Ramos (cell line): Measurements from ENCODE around the gene ZMAT3.
"Not testable (repeated sequence)": the region's sequence is repeated elsewhere in the genome, so short reads cannot be mapped to it uniquely, and the experiment has no call there.

ENCODE experiments used
- in situ Hi-C: fragments of 300-500 bp; cut with MboI; formaldehyde crosslinking; loops from one replicate; pipeline ENCODE4 v1.14.3; 2022; ENCODE audit warnings: low sequenced_read_pairs; ENCODE audit not compliant: unreplicated experiment

Gene ZMAT3

DNA sequence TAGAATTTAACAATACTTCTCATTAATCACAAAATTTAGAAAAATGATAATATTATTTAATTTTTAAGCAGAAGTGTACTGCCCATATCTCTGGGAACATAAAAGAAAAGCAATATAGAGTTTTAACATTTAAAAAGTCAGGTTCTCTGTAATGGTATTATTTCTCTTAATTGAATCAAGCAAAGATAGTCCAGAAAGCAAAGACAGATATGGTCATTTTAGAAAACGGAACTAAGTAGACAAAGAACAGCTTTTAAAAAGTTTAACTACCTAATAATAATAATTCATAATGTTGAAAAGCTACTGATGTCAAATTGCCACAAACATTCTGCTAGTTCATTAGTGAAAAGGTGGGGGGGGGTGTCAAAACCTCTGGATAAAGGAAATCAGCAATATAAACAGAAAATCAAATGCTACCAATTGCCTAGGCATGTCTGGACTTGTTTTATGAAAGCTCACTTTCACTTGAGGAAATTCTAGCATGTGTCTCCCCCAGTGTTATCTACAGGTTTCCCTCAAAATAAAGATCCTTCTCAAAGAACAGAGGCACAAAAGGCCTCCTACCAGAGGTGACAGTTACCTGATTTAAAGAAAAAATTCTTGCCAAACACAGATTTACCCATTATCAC lies 1.7 kb downstream of the ZMAT3 start:
- in situ Hi-C loops = no loop called here

DNA sequence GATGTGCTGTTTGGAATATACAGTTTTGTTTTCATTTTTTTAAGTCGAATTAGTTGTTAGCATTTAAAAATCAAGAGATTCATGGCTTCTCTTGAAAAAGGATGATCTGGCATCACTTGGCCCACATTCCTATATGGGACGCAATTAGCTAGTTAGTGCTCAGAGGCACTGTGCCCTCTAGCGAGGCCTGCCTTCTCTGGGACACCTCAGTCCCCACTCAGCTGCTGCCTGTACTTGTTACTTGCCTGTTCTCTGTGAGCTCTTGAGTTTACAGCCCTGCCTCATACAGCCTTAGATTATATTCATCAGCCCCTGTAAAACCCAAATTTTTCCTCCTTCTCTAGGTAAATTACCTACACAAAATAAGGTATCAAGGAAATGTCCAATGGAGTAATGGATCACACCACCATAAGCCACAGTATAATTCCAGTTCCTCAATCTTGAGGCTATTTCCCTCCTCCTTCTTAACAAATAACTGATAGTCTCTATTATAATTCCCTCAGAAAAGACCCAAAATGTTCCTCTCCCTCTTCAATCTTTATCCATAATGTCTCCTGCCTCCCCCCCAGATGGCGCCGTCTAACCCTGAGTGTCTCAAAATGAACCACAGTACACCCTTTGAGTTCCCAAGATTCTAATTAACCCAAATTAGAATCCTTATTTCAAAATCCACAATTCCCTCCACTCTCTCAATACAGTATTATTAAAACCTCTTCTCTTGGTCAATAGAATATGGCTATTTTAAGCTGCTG lies 2.7 kb downstream of the ZMAT3 start:
- in situ Hi-C loops = no loop called here

DNA sequence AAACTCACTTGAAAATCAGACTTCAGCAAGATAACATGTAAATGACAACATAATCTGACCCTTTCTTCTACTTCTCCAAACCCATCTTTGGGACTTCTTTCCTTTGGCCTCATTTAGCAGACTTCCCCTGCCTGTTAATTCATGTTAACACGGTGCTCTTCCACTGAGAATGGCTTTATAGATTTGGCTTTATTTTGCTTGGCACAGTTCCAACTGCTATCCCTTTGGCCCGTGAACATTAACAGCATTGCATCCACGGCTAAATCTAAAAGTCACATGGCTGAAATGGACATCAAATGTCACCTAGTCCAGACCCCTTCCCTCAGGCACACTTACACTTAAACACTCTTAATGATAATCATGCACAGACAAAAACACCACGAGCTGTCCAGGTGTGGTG lies 3.8 kb downstream of the ZMAT3 start:
- in situ Hi-C loops = no loop called here

DNA sequence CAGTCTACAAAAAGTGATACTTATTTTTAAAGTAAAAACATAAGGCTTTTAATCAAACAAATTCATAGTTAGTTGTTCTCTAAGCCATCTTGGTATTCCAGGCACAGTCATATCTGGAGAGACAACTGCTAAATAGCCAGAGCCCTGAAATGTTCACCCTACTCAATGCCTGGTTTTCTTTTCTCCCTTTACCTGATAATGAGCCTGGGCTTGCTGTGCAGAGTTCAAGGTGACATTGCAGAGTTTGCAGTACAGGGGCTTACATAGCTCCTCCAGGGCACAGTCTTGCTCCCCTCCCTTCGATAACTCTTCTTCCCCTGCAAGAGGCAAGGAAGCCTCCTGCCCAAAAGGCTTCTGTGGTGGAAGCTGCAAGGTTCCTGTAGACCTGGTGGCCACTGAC lies 4.3 kb downstream of the ZMAT3 start:
- in situ Hi-C loops = no loop called here

DNA sequence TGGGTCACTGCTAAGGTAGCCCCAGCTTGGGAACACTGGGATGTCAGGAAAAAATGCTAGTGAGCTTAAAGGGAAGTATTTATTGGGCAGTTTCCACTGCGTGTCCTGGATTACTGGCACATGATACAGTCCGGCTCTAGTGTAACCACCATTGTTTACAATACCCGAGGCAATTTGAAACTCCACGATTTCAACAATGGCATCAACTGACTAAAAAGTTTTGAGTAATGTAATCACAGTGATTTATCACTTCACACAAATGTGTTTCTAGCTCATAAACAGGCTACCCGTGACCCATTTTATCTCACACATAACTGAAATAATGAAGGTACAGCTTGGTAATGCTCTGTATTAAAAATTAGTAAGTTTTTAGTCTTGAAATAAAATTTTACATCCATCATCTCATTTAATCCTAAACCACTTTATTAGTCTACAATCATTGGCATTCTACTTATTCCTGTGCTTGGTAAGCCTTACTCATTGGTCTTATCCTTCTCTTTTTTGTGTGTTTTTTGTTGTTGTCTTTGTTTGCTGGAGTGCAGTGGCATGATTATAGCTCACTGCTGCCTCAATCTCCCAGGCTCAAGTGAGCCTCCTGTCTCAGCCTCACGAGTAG lies 7.6 kb downstream of the ZMAT3 start:
- in situ Hi-C loops = no loop called here

DNA sequence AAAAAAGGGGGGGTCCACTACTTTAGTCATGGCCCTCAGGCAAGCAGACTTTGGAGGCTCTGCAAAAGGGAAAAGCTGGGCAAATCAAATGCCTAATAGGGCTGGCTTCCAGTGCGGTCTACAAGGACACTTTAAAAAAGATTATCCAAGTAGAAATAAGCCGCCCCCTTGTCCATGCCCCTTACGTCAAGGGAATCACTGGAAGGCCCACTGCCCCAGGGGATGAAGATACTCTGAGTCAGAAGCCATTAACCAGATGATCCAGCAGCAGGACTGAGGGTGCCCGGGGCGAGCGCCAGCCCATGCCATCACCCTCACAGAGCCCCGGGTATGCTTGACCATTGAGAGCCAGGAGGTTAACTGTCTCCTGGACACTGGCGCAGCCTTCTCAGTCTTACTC lies 15.3 kb downstream of the ZMAT3 start:
- in situ Hi-C loops = no loop called here

DNA sequence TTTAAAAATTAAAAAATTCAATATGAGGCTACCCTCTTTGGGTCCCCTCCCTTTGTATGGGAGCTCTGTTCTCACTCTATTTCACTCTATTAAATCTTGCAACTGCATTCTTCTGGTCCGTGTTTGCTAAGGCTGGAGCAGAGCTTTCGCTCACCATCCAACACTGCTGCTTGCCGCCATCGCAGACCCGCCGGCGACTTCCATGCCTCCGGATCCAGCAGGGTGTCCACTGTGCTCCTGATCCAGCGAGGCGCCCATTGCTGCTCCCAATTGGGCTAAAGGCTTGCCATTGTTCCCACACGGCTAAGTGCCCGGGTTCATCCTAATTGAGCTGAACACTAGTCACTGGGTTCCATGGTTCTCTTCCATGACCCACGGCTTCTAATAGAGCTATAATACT lies 17.0 kb downstream of the ZMAT3 start:
- in situ Hi-C loops = not testable (repeated sequence)

DNA sequence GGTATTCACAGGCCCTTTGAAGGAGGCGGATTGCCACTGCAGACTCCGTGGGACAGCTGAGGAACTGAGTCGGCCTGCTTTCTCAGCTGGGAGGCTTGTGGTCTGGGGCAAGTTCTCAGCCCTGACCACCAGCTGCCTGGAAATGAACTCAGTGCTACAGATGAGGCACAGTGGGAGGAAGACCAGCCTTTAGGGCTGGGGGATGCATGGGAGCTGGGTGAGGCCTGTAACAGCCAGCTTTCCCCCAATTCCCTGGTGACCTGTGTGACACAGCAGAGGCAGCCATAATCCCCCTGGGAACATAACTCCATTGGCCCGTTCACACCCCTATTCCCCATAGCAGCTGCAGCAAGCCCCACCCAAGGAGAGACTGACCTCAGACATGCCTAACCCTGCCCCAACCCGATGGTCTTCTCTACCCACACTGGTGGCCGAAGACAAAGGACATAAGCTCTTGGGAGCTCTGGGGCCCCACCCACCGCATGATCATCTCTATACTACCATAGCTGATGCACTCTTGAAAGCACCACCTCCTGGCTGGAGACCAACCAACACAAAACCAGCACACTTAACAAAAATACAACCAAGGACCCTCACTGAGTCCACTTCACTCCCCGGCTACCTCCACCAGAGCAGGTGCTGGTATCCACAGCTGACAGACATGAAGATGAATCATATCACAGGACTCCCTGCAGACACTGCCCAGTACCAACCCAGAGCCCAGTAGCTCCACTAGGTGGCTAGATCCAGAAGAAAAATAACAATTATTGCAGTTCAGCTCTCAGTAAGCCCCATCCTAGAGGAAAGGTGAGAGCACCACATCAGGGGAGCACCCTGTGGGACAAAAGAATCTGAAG lies 24.9 kb downstream of the ZMAT3 start:
- in situ Hi-C loops = no loop called here

DNA sequence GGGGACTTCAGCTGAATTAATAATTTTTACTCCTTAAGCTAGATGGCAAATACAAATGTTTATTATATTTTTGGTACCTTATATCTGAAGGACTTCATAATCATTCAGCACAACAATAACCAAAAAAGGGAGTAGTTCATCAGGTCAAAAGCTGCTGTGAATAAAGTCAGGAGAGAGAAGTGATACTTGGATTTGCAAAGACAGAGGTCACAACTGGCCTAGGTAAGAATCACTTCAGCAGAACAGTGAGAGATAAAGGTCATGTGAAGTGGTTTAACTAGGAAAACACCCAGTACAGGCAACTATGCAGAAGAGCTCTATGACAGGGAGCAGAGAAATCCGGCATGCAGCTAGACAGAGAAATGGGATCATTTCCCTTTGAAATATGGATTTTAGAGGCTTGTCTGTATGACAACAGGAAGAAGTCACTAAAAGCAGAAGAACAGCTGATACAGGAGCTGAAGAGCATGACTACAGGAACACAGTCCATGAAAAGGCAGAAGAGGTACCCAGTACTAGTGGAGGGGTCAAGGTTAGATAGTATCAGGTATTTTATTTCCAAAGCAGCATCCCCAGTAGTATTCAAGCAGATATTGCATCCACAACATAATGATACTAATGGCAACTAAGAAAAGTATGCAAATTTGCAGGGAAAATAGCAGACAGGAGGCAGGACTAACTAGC lies 25.7 kb downstream of the ZMAT3 start:
- in situ Hi-C loops = no loop called here

DNA sequence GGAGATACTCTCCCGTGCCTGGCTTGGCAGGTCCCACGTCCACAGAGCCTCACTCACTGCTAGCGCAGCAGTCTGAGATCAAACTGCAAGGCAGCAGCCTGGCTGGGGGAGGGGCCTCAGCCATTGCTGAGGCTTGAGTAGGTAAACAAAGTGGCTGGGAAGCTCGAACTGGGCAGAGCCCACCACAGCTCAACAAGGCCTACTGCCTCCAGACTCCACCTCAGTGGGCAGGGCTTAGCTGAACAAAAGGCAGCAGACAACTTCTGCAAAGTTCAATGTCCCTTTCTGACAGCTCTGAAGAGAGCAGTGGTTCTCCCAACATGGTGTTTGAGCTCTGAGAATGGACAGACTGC lies 32.7 kb downstream of the ZMAT3 start:
- in situ Hi-C loops = not testable (repeated sequence)

DNA sequence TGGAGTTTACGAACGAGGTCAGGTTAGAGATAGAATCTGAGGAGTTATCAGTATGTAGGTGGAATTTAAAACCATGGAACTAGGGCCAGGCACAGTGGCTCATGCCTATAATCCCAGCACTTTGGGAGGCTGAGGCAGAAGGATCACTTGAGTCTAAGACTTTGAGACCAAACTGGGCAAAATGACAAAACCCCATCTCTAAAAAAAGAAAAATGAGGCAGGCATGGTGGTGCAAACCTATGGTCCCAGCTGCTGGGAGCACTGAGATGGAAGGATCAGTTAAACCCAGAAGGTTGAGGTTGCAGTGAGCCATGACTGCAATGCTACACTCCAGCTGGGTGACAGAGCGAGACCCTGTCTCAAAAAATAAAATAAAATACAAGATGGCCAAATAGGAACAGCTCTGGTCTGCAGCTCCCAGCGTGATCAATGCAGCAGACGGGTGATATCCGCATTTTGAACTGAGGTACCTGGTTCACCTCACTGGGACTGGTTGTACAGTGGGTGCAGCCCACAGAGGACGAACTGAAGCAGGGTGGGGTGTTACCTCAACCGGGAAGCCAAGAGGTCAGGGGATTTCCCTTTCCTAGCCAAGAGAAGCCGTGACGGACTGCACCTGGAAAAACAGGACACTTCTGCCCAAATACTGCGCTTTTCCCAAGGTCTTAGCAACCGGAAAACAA lies 33.3 kb downstream of the ZMAT3 start:
- in situ Hi-C loops = no loop called here

DNA sequence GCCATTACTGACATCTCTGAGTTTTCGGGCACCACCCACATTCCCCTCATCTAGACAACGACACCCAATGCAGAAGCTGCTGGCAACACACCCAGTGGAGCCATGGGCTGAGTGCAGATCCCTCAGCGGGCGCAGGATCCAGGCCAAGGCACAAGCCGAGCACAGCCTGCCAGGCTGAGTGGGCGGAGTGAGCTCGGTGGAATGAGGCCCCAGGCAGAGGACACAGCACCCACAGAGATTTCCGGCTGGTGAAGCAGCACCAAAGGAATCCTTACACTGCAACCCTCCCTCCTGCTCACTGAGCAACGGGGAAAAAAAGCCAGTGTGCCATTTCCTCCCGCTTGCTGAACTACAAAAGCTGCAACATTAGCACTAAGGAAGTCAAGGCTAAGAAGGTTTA lies 34.3 kb downstream of the ZMAT3 start:
- in situ Hi-C loops = no loop called here

DNA sequence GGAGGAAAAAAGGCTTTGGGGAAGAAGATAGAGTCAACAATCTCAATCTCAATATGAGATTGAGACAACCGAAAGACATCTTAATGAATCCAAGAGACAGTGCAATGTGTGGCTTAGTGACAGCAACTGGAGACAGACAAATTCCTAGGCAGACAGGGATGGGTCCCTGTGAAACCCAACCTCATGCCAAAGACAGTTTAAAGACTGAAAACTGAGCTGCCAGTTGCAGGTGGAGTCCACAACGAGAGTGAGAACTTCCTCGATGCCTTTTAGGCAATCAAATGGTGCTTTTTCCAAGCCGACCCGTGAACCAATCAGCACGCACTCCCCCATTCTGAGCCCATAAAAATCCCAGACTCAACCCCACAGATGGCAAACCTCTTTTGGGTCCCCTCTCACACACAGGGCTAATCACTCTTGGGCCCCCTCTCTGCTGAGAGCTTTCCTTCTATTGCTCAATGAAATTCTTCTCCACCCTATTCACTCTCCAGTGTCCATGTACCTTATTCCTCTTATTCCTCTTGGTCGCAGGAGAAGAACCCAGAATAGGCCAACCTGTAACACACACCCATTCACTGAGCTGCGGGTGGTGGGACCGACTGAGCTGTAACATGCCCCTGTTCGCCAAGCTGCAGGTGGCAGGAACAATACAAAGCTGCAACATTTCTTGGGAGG lies 34.8 kb downstream of the ZMAT3 start:
- in situ Hi-C loops = no loop called here

DNA sequence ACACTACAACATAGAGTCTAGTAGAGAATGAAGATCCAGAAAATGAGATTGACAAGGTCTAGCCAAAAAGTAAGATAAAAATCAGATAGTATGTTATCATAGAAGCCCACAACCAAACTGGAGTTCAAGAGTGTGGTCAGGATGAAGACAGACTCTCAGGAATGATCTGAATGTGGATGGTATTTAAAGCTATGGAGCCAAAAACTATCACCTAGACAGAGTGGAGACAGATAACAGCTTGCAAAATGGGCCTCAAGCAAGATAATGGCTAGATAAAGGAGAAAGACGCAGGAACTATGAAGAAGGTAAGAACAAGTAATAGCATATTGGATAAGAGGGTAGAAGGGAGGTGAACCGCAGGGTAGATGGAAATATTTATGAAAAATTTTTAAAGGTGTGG lies 35.4 kb downstream of the ZMAT3 start:
- in situ Hi-C loops = no loop called here

DNA sequence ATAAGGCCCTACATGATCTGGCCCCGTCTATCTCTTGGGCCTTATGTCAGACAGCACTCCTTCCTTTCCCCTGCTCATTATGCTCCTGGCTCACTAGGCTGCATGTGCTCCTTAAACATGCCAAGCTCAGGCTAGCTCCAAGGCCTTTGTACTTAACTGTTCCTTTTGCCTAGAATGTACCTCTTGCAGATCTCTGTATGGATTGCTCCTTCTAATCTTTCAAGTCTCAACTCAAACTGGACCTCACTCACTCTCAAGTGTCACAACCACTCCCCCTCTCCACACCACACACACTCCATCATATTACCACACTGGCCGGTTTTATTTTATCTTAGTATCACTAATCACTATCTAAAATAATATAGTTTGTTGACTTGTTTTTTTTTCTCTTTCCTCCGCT lies 36.4 kb downstream of the ZMAT3 start:
- in situ Hi-C loops = no loop called here

DNA sequence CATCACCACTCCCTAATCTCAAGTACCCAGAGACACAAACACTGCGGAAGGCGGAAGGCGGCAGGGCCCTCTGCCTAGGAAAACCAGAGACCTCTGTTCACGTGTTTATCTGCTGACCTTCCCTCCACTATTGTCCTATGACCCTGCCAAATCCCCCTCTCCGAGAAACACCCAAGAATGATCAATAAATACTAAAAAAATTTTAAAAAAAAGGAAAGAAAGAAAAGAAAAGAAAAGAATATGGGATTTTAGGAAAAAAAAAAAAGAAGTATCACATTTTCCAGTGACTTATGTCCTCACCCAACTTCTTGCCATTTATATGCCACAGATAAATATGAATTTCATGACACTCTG lies 38.3 kb downstream of the ZMAT3 start:
- in situ Hi-C loops = not testable (repeated sequence)

DNA sequence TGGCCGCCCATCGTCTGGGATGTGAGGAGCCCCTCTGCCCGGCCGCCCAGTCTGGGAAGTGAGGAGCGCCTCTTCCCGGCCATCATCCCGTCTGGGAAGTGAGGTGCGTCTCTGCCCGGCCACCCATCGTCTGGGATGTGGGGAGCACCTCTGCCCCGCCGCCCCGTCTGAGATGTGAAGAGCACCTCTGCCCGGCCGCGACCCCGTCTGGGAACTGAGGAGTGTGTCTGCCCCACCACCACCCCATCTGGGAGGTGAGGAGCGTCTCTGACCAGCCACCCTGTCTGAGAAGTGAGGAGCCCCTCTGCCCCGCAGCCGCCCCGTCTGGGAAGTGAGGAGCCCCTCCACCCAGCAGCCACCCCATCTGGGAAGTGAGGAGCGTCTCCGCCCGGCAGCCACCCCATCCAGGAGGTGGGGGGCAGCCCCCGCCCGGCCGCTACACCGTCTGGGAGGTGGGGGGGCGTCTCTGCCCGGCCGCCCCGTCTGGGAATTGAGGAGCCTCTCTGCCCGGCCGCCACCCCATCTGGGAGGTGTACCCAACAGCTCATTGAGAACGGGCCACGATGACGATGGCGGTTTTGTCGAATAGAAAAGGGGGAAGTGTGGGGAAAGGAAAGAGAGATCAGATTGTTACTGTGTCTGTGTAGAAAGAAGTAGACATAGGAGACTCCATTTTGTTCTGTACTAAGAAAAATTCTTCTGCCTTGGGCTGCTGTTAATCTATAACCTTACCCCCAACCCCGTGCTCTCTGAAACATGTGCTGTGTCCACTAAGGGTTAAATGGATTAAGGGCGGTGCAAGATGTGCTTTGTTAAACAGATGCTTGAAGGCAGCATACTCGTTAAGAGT lies 38.9 kb downstream of the ZMAT3 start:
- in situ Hi-C loops = not testable (repeated sequence)

DNA sequence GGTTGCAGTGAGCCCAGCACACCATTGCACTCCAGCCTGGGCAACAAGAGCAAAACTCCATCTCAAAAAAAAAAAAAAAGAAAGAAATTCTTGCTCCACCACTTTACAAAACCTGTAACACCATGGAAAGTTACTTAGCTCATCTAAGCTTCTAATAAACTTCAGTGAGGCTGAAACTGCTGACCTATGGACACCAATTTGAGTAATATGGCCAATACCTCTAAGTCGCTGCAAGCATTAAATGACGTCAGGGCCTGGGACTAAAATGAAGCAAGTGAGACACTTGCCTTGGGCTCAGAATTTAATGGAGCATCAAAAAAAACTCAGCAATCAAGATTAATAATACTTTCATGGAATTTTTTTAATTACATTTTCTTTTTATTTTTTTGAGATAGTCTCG lies 42.5 kb downstream of the ZMAT3 start:
- in situ Hi-C loops = no loop called here
